ENCODE measurements around the gene BROX.

The BROX gene

GRCh38 chr1:222777977-222778376 is 65.6 kb downstream of the BROX start:
- DNase-seq, result peak; percentile 45

DNA sequence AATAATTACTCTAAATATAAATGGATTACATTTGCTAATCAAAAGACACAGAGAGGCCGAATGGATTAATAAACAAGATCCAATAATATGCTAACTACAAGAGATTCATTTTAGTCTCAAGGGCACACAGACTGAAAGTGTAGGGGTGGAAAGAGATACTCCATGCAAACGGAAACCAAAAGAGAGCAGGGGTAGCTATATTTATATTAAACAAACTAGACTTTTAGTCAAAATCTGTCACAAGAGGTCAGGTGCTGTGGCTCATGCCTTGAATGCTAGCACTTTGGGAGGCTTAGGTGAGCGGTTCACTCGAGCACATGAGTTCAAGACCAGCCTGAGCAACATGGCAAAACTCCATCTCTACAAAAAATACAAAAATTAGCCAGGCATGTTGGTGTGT is 68.9 kb downstream of the BROX start:
- DNase-seq, result no peak

DNA sequence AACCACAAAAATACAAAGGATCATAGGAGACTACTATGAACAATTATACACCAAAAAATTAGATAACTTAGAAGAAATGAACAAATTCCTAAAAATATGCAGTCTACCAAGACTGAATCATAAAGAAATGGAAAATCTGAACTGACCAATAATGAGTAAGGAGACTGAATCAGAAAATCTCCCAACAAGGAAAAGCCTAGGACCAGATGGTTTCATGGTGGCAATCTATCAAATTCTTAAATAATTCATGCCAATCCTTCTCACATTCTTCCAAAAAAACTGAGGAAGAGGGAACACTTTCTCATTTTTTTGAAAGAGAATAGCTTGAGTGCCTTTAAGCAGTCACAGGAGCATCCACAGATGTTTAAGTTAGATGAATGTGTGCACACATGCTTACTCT is 70.7 kb downstream of the BROX start:
- no peak for DNase-seq

DNA sequence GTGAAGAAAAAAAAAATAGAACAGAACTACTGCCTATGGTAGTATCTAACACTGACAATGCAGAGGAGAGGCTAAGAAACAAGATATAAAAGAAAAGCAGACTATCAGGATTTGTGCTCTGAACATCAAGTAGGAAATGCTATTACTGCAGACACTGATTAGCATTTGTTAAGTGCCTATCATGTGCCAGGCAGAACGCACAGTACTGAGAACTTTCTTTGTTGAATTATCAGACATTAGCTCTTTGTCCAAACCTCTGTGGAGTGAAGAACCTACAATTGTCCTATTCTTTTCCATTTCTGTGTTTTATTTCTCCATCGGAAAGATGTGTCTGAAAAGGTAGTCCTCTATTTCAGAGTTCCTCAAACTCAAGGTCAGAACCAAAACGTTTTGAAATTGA is 72.0 kb downstream of the BROX start:
- no peak for DNase-seq

Data from NCI-H1436 treated with DMSO at 0.1 percent for 48 hours (cell line).